H9 (cell line): ENCODE measurements around the gene ERO1B. TPM values are rescaled to one million over a fixed set of nuclear protein-coding genes. Genes with fewer than 3 reads are reported as not detected.

Experiments
- DNase-seq: peaks from one replicate; pipeline ENCODE4 v3.0.0-alpha.2; 2017
- H2AFZ ChIP-seq: one replicate; pipeline ENCODE4 v1.6.1; 2013; ENCODE audit warnings: mild to moderate bottlenecking, low read length, control low read depth, moderate library complexity
- H2AK5ac ChIP-seq: 2 replicates; pipeline ENCODE4 v1.6.1; 2013; ENCODE audit warnings: low read length, control low read depth, mixed read lengths; ENCODE audit not compliant: insufficient read length
- H2BK120ac ChIP-seq: one replicate; pipeline ENCODE4 v1.6.1; 2013; ENCODE audit warnings: low read depth, mild to moderate bottlenecking, low read length, control low read depth, inconsistent platforms; ENCODE audit not compliant: poor library complexity, severe bottlenecking
- H2BK12ac ChIP-seq: 2 replicates; pipeline ENCODE4 v1.6.1; 2013; ENCODE audit warnings: low read length, control low read depth, mixed read lengths, low read depth; ENCODE audit not compliant: insufficient read length
- H2BK15ac ChIP-seq: 2 replicates; pipeline ENCODE4 v1.6.1; 2013; ENCODE audit warnings: low read depth, low read length, control low read depth
- H2BK20ac ChIP-seq: one replicate; pipeline ENCODE4 v1.6.1; 2013; ENCODE audit warnings: low read depth, mild to moderate bottlenecking, low read length, control low read depth, inconsistent platforms; ENCODE audit not compliant: poor library complexity, severe bottlenecking
- H2BK5ac ChIP-seq: 2 replicates; pipeline ENCODE4 v1.6.1; 2013; ENCODE audit warnings: low read length, control low read depth, mixed read lengths; ENCODE audit not compliant: insufficient read length
- H3K14ac ChIP-seq: 2 replicates; pipeline ENCODE4 v1.6.1; 2013; ENCODE audit warnings: low read length, control low read depth; ENCODE audit not compliant: insufficient read depth
- H3K18ac ChIP-seq: 2 replicates; pipeline ENCODE4 v1.6.1; 2013; ENCODE audit warnings: low read depth, mild to moderate bottlenecking, mixed read lengths, low read length, control low read depth; ENCODE audit not compliant: insufficient read length
- H3K23ac ChIP-seq: 2 replicates; pipeline ENCODE4 v1.6.1; 2013; ENCODE audit warnings: low read length, control low read depth, mixed read lengths, low read depth; ENCODE audit not compliant: insufficient read length
- H3K23me2 ChIP-seq: 2 replicates; pipeline ENCODE4 v1.6.1; 2013; ENCODE audit warnings: low read depth, mild to moderate bottlenecking, mixed read lengths, low read length, control low read depth; ENCODE audit not compliant: insufficient read length, poor library complexity, severe bottlenecking
- H3K27ac ChIP-seq: 2 replicates; pipeline ENCODE4 v1.5.1; 2013; ENCODE audit warnings: low read length, control low read depth, mixed read lengths, low read depth; ENCODE audit not compliant: insufficient read length
- H3K27me3 ChIP-seq: 2 replicates; pipeline ENCODE4 v1.6.1; 2013; ENCODE audit warnings: low read length, control low read depth, inconsistent platforms; ENCODE audit not compliant: insufficient read depth
- H3K4ac ChIP-seq: 2 replicates; pipeline ENCODE4 v1.6.1; 2013; ENCODE audit warnings: low read depth, mild to moderate bottlenecking, control low read depth, inconsistent platforms, low read length, moderate library complexity
- H3K4me1 ChIP-seq: 2 replicates; pipeline ENCODE4 v1.6.1; 2013; ENCODE audit warnings: low read length, control low read depth, inconsistent platforms; ENCODE audit not compliant: insufficient read depth
- H3K4me2 ChIP-seq: 2 replicates; pipeline ENCODE4 v1.6.1; 2013; ENCODE audit warnings: low read length, control low read depth, mixed read lengths; ENCODE audit not compliant: insufficient read length, insufficient read depth
- H3K56ac ChIP-seq: 2 replicates; pipeline ENCODE4 v1.6.1; 2013; ENCODE audit warnings: low read depth, mild to moderate bottlenecking, mixed read lengths, low read length, control low read depth; ENCODE audit not compliant: insufficient read length
- H3K79me1 ChIP-seq: 2 replicates; pipeline ENCODE4 v1.6.1; 2013; ENCODE audit warnings: low read depth, mild to moderate bottlenecking, moderate library complexity, low read length, control low read depth, inconsistent platforms; ENCODE audit not compliant: insufficient read depth, poor library complexity, severe bottlenecking
- H3K79me2 ChIP-seq: 2 replicates; pipeline ENCODE4 v1.6.1; 2013; ENCODE audit warnings: low read length, control low read depth, inconsistent platforms; ENCODE audit not compliant: insufficient read depth
- H3K9ac ChIP-seq: 2 replicates; pipeline ENCODE4 v1.6.1; 2013; ENCODE audit warnings: low read length, control low read depth, mixed read lengths; ENCODE audit not compliant: insufficient read length; ENCODE audit errors: extremely low read depth
- H3K9me3 ChIP-seq: one replicate; pipeline ENCODE4 v1.6.1; 2013; ENCODE audit warnings: low read depth, low read length, inconsistent platforms; ENCODE audit not compliant: control insufficient read depth
- H3T11ph ChIP-seq: one replicate; pipeline ENCODE4 v1.6.1; 2013; ENCODE audit warnings: mild to moderate bottlenecking, low read length, control low read depth, inconsistent platforms
- H4K20me1 ChIP-seq: one replicate; pipeline ENCODE4 v1.6.1; 2013; ENCODE audit not compliant: control insufficient read depth, insufficient read length, insufficient read depth
- H4K5ac ChIP-seq: 2 replicates; pipeline ENCODE4 v1.6.1; 2013; ENCODE audit warnings: low read depth, mild to moderate bottlenecking, mixed read lengths, low read length, control low read depth; ENCODE audit not compliant: insufficient read length
- H4K8ac ChIP-seq: replicated peaks from 2 replicates; pipeline ENCODE4 v1.6.1; 2013; ENCODE audit warnings: low read length, control low read depth, mixed read lengths, low read depth; ENCODE audit not compliant: insufficient read length
- H4K91ac ChIP-seq: 2 replicates; pipeline ENCODE4 v1.6.1; 2013; ENCODE audit warnings: low read depth, mild to moderate bottlenecking, moderate library complexity, mixed read lengths, low read length, control low read depth; ENCODE audit not compliant: insufficient read length
- H3K27ac Mint-ChIP-seq, 3 experiments: 2 replicates in 2 of 3; 3 replicates in 1 of 3; pipeline ENCODE4 v1.8.0; 2020 to 2021; ENCODE audit warnings: mixed read lengths in 3 of 3, mild to moderate bottlenecking in 1 of 3, moderate library complexity in 1 of 3
- H3K27me3 Mint-ChIP-seq: 2 replicates; pipeline ENCODE4 v1.8.0; 2021; ENCODE audit warnings: low read depth, mild to moderate bottlenecking, moderate library complexity, mixed read lengths
- H3K36me3 Mint-ChIP-seq, 3 experiments: 2 replicates in 2 of 3; 3 replicates in 1 of 3; pipeline ENCODE4 v1.8.0; 2020 to 2021; ENCODE audit warnings: low read depth in 3 of 3, mixed read lengths in 3 of 3; ENCODE audit not compliant: insufficient read depth in 1 of 3
- H3K4me1 Mint-ChIP-seq, 2 experiments: 2 replicates each; pipeline ENCODE4 v1.8.0; 2020; ENCODE audit warnings: mixed read lengths in 2 of 2
- H3K4me3 Mint-ChIP-seq, 2 experiments: 2 replicates in 1 of 2; 3 replicates in 1 of 2; pipeline ENCODE4 v1.8.0; 2020 to 2021; ENCODE audit warnings: mild to moderate bottlenecking in 2 of 2, mixed read lengths in 2 of 2, moderate library complexity in 1 of 2
- H3K9me3 Mint-ChIP-seq, 2 experiments: 2 replicates in 1 of 2; 3 replicates in 1 of 2; pipeline ENCODE4 v1.8.0; 2020; ENCODE audit warnings: mild to moderate bottlenecking in 2 of 2, mixed read lengths in 2 of 2, moderate library complexity in 1 of 2
- WGBS: extraction: QIAGEN DNeasy Blood & Tissue Kit; methylation state at CpG from one replicate; pipeline ENCODE4 v1.1.7; 2013; ENCODE audit warnings: missing lambda C conversion rate, low lambda C conversion rate, mixed read lengths; ENCODE audit not compliant: insufficient read length; ENCODE audit errors: extremely low coverage; 5-methylcytosine and 5-hydroxymethylcytosine counted together
- total RNA-seq: library from RNA; stranded (reverse); gene quantifications from 2 replicates; pipeline ENCODE4 v1.2.1, GENCODE V29; 2021
- TF ChIP-seq, protein P1 (sequence below): fragments of 200-600 bp; sonication (generic); conservative IDR thresholded peaks from 3 replicates; pipeline ENCODE4 v1.8.0; 2021; ENCODE audit warnings: antibody characterized with exemption, mild to moderate bottlenecking

ERO1B gene
- total RNA-seq, 1 experiment from 2014 or later, result 1.5 TPM

DNA sequence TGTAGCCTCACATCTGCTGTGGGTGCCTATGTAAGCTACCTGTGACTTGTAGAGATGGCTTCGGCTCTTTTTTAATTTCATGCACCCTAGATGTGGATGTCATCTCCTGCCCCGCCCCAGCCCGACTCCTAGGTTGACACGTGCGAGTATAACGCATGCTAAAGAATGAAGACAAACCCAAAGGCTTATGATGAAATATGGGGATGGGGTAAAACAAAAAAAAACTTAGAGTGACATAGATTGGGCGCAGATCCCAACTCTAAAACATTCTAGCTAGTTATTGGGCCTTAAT lies 613 bp upstream of the ERO1B start:
- no peak overlapping the region; a peak in 1 of 7 replicates for H3K27ac Mint-ChIP-seq

More for the DNA sequence above, 613 bp upstream of the ERO1B start:
- Mint-ChIP-seq H3K4me1 (peaks cover 22 to 25% of the 10 kb centered on the region in 2 experiments), H3K9me3 (peaks cover 0 to 7% of the 10 kb centered on the region in 2 experiments; a peak in 1 of 5 replicates), H3K4me3 (peak overlapping the region; percentile 80 to 81), H3K27me3 (peaks cover 44% of the 10 kb centered on the region), H3K36me3 (peaks cover 0 to 5% (median 0%) of the 10 kb centered on the region in 3 experiments; a peak in 1 of 7 replicates)
- H3K4ac ChIP-seq, result no peak overlapping the region
- H4K91ac ChIP-seq, result no peak overlapping the region
- no peak overlapping the region for H2BK120ac ChIP-seq
- no peak overlapping the region for H4K5ac ChIP-seq
- H3K56ac ChIP-seq, result no peak overlapping the region
- TF ChIP-seq, protein P1, sequence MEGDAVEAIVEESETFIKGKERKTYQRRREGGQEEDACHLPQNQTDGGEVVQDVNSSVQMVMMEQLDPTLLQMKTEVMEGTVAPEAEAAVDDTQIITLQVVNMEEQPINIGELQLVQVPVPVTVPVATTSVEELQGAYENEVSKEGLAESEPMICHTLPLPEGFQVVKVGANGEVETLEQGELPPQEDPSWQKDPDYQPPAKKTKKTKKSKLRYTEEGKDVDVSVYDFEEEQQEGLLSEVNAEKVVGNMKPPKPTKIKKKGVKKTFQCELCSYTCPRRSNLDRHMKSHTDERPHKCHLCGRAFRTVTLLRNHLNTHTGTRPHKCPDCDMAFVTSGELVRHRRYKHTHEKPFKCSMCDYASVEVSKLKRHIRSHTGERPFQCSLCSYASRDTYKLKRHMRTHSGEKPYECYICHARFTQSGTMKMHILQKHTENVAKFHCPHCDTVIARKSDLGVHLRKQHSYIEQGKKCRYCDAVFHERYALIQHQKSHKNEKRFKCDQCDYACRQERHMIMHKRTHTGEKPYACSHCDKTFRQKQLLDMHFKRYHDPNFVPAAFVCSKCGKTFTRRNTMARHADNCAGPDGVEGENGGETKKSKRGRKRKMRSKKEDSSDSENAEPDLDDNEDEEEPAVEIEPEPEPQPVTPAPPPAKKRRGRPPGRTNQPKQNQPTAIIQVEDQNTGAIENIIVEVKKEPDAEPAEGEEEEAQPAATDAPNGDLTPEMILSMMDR, result no peak
- H4K20me1 ChIP-seq, result no peaks in the 10 kb centered on the region
- H2BK5ac ChIP-seq, result no peak overlapping the region
- H2AK5ac ChIP-seq, result no peak overlapping the region
- no peak overlapping the region for H3T11ph ChIP-seq
- no peak overlapping the region for H4K8ac ChIP-seq
- no peak overlapping the region for H2AFZ ChIP-seq
- no peaks in the 10 kb centered on the region for H3K79me1 ChIP-seq
- H3K23me2 ChIP-seq, result peaks cover 14% of the 10 kb centered on the region
- DNase-seq, result no peak
- H3K9me3 ChIP-seq, result no peaks in the 10 kb centered on the region
- H3K18ac ChIP-seq, result peak overlapping the region; percentile 79
- H2BK12ac ChIP-seq, result no peak overlapping the region
- H2BK15ac ChIP-seq, result no peak overlapping the region
- peak overlapping the region; percentile 92 for H3K4me2 ChIP-seq
- peak overlapping the region; percentile 87; the same call in 1 of the 2 replicates for H3K14ac ChIP-seq
- H3K27me3 ChIP-seq, result no peaks in the 10 kb centered on the region; the same call in 1 of the 2 replicates
- H3K79me2 ChIP-seq, result no peaks in the 10 kb centered on the region
- no peak overlapping the region for H2BK20ac ChIP-seq
- H3K27ac ChIP-seq, result no peak overlapping the region
- no peaks in the 10 kb centered on the region for H3K4me1 ChIP-seq
- peak overlapping the region; percentile 84 for H3K9ac ChIP-seq
- no peak overlapping the region for H3K23ac ChIP-seq
- WGBS, result no CpG with 5 or more reads among the region's 7 CpGs
